IMR-90 (cell line): Measurements from ENCODE around the gene C1QTNF8.

Experiments used
- CEBPB ChIP-seq: IDR thresholded peaks from 2 replicates; pipeline ENCODE4 v1.6.1; 2012; ENCODE audit warnings: low read depth, low read length, improper control_type of control experiment
- CHD1 ChIP-seq: IDR thresholded peaks from 2 replicates; pipeline ENCODE4 v1.6.1; 2012; ENCODE audit warnings: low read depth, low read length, improper control_type of control experiment
- CTCF ChIP-seq: conservative IDR thresholded peaks from 2 replicates; pipeline ENCODE4 v1.5.1; 2012; ENCODE audit warnings: mild to moderate bottlenecking, low read depth, low read length, improper control_type of control experiment
- MXI1 ChIP-seq: IDR thresholded peaks from 2 replicates; pipeline ENCODE4 v1.6.1; 2012; ENCODE audit warnings: low read depth, mild to moderate bottlenecking, low read length, moderate library complexity, borderline replicate concordance
- POLR2A ChIP-seq: IDR thresholded peaks from 2 replicates; pipeline ENCODE4 v1.6.1; 2012; ENCODE audit warnings: mild to moderate bottlenecking, low read depth, low read length
- RAD21 ChIP-seq: IDR thresholded peaks from 2 replicates; pipeline ENCODE4 v1.6.1; 2012; ENCODE audit warnings: low read length, improper control_type of control experiment
- RCOR1 ChIP-seq: IDR thresholded peaks from 2 replicates; pipeline ENCODE4 v1.6.1; 2012; ENCODE audit warnings: mild to moderate bottlenecking, low read length, improper control_type of control experiment; ENCODE audit not compliant: insufficient replicate concordance
- RFX5 ChIP-seq: IDR thresholded peaks from 2 replicates; pipeline ENCODE4 v1.8.0; 2012; ENCODE audit warnings: low read depth, mild to moderate bottlenecking, low read length, moderate library complexity
- SMC3 ChIP-seq: fragments of 150-350 bp; IDR thresholded peaks from 2 replicates; pipeline ENCODE4 v1.6.1; 2016; ENCODE audit warnings: low read depth, mild to moderate bottlenecking, antibody characterized with exemption, low read length, moderate library complexity
- TF ChIP-seq, protein P1 (sequence below): fragments of 150-350 bp; IDR thresholded peaks from 2 replicates; pipeline ENCODE4 v1.6.1; 2017; ENCODE audit warnings: mild to moderate bottlenecking, antibody characterized with exemption, low read length, low read depth
- TF ChIP-seq, protein P2 (sequence below): fragments of 150-350 bp; IDR thresholded peaks from 2 replicates; pipeline ENCODE4 v1.6.1; 2016; ENCODE audit warnings: low read depth, mild to moderate bottlenecking, low read length, moderate library complexity, borderline replicate concordance

- TF ChIP-seq POLR2A (no peak), CEBPB (no peak), SMC3 (no peak), CTCF (no peak), RFX5 (no peak), CHD1 (no peak), RAD21 (no peak), MXI1 (no peak), RCOR1 (no peak)
- TF ChIP-seq, protein P1, sequence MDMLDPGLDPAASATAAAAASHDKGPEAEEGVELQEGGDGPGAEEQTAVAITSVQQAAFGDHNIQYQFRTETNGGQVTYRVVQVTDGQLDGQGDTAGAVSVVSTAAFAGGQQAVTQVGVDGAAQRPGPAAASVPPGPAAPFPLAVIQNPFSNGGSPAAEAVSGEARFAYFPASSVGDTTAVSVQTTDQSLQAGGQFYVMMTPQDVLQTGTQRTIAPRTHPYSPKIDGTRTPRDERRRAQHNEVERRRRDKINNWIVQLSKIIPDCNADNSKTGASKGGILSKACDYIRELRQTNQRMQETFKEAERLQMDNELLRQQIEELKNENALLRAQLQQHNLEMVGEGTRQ, result no peak
- TF ChIP-seq, protein P2, sequence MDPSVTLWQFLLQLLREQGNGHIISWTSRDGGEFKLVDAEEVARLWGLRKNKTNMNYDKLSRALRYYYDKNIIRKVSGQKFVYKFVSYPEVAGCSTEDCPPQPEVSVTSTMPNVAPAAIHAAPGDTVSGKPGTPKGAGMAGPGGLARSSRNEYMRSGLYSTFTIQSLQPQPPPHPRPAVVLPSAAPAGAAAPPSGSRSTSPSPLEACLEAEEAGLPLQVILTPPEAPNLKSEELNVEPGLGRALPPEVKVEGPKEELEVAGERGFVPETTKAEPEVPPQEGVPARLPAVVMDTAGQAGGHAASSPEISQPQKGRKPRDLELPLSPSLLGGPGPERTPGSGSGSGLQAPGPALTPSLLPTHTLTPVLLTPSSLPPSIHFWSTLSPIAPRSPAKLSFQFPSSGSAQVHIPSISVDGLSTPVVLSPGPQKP, result no peak
Measured at GRCh38 chr16:1050516-1050915, 45.5 kb downstream of the C1QTNF8 start.
